Measurements from ENCODE around the gene DHX8.

GRCh38 chr17:43521389-43521788, 37.6 kb downstream of the DHX8 start:
- TF ChIP-seq CTCF (IDR thresholded peaks at IDR 0.05; ENCODE audit: borderline replicate concordance, extremely low read depth, low read length, poor library complexity, severe bottlenecking) (no peak), EZH2 (IDR thresholded peaks at IDR 0.05; ENCODE audit: borderline replicate concordance, low read depth, low read length, severe bottlenecking) (no peak)

All from DND-41 (cell line).